Activated T-cell treated with anti-CD3 and anti-CD28 coated beads for 1 hour (primary cell): ENCODE measurements around the gene PLA2G15.

ENCODE experiments used
- DNase-seq: peaks from one replicate; pipeline ENCODE4 v3.0.0-alpha.2; 2020; ENCODE audit warnings: low read depth

PLA2G15 gene

DNA sequence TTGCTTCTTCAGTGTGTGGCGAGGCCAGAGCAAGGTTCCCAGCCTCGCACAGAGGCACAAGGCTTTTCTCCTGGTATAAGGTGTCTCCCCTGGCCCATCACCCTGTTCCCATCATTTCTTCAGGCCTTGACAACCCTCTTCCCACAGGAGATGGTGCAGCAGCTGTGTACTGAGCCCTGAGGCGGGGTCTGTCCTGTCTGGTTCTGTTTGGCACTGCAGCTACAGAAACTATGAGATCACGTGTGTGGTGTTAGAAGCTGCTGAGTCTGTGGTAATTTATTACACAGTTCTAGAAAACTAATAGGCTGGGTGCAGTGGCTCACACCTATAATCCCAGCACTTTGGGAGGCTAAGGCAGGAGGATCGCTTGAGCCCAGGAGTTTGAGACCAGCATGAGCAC is 7.2 kb downstream of the PLA2G15 start:
- DNase-seq, result no peak

DNA sequence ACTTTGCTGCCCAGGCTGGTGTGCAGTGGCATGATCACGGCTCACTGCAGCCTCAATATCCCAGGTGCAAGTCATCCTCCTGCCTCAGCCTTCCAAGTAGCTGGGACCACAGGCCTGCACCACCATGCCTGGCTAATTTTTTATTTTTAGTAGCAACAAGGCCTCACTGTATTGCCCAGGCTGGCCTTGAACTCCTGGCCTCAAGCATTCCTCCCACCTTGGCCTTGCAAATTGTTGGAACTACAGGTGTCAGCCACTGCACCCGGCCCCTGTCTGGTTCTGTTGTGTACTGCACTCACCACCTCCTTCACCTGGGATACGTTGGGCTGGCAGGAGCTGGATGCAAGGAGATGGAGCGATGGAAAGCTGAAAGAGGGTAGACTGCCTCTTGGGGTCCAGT is 8.5 kb downstream of the PLA2G15 start:
- no peak for DNase-seq

DNA sequence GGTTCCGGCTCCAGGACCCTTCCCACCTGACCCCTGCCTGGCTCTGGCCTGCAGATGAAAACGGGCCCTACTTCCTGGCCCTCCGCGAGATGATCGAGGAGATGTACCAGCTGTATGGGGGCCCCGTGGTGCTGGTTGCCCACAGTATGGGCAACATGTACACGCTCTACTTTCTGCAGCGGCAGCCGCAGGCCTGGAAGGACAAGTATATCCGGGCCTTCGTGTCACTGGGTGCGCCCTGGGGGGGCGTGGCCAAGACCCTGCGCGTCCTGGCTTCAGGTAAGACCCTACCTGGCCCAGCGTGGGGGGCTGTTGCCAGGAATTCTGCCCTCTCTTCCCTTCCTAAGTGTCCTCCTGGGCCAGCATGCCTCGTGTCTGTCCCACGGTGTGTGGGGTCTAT is 10.5 kb downstream of the PLA2G15 start:
- DNase-seq, result no peak

DNA sequence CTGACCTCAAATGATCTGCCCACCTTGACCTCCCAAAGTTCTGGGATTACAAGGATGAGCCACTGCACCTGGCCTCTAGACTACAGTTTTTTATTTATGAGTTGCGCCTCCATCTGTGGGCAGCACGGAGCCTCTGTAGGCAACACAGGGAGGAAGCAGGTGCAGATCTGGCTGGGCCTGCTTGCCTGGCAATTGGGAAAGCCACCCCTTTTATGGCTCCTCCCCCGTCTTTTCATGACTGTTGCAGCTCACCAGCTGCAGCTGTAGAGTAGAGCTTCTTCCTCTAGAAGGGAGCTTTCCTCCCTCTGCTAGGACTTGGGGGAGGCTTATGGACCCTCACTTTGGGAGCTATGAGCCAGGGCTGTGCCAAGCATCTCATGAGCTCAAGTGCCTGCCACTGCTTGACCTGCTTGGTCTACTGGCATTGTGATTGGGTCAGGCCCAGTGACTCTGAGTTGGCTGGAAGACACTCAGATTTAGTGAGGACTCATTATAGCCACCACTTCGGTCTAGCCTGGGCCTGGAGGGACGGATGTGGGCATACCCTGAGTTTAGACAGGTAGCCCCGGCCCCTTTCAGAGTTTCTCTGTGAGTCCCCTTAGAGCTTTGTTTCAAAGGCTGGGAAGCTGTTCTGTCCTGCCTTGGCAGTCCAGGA is 12.2 kb downstream of the PLA2G15 start:
- DNase-seq, result no peak

DNA sequence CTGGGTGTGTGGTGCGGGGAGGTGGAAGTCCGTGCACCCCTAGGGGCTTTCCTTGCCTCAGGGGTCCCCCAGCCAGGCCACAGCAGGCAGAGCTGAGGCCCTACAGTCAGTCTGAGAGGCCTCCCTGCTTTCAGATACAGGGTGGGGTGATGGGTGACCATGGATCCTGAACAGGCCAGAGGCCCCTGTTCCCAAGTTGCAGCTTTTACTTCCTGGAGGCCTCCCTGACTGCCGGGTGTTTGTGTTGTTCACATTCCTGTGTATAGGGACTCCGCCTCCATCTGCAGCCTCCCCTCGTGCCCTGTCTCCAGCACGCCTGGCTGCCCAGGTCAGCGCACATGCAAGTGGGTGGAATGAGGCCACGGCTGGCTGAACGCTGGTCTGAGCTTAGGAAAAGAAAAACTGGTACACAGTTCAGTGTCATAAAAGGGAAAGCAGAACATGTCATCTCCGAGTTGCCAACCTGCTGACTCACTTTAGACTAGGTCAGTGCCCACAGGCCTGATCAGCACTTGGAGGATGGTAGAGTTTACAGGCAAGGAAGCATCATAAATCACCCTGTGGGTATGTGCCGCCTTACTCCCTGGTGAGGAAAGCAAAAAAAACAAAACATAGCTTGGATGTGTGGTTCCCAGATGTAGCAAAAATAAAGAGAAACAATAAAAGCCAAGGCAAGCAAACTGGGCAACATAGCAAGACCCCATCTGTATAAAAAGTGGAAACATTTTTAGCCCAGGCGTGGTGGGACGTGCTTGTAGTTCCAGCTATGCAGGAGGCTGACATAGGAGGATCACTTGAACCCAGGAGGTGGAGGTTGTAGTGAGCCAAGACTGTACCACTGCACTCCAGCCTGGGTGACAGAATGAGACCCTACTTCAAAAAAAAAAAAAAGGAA is 13.0 kb downstream of the PLA2G15 start:
- no peak for DNase-seq

DNA sequence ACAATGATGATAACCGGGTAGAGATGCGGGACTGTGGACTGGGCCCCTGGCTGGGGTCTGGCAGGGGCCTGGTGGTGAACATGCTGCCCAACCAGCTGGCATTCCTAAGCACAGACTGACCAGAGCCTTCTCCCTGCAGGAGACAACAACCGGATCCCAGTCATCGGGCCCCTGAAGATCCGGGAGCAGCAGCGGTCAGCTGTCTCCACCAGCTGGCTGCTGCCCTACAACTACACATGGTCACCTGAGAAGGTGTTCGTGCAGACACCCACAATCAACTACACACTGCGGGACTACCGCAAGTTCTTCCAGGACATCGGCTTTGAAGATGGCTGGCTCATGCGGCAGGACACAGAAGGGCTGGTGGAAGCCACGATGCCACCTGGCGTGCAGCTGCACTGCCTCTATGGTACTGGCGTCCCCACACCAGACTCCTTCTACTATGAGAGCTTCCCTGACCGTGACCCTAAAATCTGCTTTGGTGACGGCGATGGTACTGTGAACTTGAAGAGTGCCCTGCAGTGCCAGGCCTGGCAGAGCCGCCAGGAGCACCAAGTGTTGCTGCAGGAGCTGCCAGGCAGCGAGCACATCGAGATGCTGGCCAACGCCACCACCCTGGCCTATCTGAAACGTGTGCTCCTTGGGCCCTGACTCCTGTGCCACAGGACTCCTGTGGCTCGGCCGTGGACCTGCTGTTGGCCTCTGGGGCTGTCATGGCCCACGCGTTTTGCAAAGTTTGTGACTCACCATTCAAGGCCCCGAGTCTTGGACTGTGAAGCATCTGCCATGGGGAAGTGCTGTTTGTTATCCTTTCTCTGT is 14.0 kb downstream of the PLA2G15 start:
- DNase-seq, result no peak

DNA sequence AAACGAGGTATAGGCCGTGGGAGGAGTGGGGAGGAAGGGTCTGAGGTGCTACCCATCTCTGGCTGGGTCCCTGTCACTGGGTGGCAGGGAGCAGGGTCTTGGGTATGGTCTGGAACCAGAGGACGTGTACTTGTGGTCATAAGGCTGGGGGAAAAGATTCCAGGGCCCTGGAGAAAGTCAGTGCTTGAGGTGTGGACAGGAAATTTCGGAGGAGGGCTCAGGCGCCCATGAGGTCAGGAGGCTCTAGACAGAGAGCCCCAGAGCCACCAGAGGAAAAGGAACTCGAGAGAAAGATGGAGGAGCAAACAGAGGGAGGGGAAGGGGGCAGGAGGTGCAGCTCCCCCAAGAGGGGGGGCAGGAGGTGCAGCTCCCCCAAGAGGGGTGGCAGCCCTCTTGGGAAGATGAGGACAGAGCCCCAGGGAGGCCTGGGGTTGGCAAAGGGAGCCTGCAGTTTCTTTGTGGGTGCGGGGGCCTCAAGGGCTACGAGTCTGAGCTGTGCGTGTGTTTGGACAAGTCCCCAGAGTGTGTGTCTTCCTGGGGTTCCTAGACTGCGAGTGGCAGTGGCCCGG is 18.5 kb downstream of the PLA2G15 start:
- no peak for DNase-seq

DNA sequence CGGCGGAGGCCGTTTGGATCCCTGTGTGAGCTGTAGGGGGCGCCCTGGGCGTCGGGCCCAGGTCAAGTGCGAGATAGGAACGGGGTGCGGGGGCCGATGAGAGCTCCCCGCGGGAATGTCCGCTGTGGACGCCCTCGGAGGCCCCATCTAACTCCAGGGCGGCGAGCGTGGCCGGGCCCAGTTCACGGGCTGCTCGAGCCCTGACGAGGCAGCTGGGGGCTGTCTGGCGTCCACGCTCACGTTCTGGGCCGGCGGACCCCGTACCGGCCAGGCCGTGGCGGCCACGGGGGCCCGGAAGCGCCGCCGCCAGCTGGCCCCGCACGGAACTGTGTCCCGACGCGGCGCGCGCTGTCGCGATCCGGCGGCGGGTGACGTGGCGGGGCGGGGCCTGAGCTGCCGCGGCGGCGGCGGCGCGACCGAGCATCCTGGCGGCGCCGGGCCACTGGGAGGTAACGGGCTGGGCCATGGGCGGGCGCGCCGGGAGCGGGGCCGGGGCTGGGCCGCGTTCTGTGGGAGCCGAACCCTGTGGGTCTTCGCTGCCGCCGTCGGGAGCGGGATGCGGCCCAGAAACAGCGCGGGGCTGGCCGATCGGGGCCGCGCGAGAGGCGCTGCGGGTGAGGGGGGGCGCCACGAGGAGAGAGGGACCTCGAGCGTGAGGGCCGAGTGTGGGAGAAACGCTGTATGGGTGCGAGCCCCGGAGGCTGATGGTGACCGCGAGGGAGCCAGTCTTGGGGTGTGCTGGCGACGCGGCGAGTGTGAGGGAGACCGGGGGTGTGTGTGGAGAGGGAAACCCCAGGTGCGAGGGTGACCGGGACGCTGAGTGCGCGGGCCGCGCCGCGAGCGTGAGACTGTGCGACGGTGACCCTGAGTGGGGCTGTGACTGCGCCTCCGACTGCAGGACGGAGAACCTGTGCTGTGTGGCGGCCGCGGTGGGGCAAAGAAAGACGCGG is 19.2 kb downstream of the PLA2G15 start, which contains the start of gene SLC7A6:
SLC7A6 (plus strand) TSS at position 399 of the 950 bp plus-strand sequence. CDS start 10,201 bp downstream, outside the sequence.
- DNase-seq, result peak; percentile 74

DNA sequence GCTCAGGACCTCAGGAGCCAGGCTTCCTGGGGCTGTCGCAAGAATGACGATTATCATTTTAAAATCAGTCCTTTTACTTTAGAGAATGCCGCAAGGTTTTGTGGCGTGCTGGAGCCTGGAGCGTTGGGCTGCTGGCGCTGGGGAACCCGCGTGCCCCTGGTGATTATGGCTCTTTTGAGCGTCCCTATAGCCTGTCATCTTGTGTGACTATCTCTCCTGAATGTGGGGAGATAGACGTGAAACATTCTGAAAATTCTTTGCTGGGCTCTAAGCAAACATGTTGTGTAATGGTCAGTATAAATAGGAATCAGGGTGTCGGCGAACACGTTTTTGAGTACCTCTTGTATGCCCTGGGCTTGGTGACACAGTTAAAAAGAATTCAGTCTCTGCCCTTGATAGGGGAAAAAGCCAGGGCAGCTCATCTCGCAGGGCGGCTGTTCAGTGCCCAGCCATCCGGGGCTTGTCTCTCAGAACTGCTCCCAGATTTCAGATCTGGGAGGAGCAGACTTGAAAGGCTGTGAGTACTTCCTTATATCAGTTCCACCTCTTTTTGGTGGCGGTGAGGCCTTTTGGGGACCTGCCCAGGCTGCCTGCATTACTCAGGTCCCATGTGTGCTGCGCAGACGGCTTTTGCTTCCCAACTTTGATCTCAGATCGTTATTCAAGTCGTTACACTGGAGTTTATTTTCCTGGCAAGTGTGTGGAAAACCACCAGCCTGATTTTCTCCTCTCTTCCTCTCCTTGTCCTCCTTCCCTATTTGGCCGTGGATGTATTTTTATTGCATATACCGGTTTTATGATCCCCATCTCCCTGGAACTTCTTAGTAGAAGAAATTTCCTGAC is 20.1 kb downstream of the PLA2G15 start:
- no peak for DNase-seq

DNA sequence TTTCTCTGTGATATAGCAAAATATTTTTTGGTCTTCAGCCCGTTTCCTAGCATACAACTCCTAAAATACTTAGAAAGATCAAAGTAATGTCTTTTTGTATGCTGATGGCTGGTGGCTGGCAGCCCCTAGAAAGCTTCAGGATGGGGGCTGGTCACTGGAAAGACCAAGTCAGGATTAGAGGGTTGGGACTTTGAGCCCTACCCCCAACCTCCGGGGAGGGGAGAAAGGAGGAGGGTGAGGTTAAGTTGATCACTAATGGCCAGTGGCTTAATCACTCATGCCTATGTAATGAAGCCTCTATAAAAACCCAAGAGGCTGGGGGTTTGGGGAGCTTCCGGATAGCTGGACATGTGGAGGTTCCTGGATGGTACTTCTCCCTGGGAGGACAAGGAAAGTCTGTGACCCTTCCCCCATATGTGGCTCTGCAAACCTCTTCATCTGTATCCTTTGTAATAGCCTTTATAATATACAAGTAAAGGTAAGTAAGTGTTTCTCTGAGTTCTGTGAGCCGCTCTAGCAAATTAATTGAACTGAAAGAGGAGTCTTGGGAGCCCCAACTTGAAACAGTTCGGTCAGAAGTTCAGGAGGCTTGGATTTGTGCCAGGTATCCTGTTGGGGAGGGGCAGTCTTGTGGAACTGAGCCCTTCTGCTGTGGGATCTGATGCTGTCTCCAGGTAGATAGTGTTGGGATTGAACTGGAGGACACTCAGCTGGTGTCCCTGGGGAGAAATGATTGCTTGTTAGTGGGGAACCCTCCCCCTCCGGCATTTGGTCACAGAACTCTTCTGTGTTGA is 22.6 kb downstream of the PLA2G15 start:
- DNase-seq, result no peak

DNA sequence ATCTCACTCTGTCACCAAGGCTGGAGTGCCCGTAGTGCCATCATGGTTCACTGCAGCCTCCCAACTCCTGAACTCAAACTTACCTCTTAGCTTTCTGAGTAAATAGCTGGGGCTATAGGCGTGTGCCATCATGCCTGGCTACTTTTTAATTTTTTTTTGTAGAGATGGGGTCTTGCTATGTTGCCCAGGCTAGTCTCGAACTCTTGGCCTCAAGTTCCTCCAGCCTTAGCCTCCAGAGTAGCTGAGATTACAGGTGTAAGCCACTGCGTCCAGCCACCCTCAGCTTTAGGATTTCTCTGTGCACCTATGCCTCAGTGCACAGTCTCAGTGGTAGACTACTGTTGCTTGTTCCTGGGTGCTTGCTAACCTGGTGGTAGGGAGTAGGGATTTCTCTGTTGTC is 24.6 kb downstream of the PLA2G15 start:
- no peak for DNase-seq

DNA sequence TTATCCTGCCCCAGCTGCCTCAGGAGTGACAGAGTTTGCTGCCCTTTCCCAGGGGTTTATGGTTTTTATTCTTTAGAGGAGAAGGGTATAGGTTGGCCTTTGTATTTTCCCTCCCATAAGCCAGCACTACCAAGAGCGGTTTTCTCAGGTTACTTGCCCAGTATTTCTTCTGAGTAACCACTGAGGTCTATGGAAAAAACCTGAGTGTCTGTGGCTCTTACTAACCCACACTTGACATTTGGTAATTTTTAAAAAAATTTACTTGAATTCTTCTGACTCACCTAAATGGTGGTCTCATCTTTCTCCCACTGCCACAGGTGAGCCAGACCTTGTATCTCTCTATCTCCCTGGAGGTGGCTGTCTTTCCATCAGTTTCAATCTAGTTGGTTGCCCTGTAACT is 25.2 kb downstream of the PLA2G15 start:
- no peak for DNase-seq

DNA sequence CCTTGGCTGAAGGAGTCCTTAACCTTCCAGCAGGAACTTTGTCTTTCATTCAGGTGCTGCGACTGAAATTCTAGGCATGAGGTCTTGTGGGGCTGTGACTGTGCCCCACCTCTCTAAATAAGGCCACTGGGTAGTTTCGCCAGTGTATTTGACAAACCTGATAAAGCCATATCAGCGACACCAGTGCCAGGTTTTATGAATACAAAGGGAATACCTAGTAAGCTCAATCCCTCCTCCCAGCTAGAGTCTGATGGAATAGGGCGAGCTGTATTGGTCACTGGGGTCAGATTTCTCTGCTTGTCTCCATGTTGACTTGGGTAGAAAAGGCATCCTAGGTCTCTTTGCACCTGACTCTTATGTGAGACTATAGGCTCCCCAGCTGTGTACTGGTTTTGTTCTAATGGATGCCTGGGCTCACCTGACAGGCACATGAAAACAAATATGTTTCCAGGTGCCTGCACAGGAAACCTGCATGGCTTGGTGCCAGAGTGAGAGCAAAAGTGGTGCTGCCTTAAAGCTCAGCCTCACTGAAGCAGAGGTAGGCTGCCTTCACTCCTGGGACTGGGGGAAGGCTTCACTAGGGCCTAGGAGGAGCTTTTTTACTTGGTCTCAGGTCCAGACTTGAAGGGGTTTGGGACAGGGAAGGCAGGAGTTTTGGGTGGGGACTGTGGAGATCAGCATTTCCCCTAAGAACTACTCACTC is 27.5 kb downstream of the PLA2G15 start:
- DNase-seq, result peak; percentile 57

DNA sequence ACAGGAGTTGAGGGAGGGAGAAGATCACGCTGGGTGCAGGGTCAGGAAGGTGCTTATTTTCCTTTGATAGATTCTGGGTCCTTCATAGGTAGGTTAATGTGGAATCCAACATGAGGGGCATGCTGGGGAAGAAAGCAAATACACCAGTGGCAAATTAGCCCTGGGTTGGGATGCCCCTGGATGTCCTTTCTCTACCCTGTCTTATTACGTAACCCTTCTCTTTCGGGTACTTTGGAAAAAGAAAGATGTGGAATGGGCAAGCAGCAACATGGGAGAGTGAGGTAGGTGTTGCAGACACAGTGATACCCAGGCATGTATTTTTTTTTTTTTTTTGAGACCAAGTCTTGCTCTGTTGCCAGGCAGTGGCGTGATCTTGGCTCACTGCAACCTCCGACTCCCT is 28.3 kb downstream of the PLA2G15 start:
- DNase-seq, result no peak

DNA sequence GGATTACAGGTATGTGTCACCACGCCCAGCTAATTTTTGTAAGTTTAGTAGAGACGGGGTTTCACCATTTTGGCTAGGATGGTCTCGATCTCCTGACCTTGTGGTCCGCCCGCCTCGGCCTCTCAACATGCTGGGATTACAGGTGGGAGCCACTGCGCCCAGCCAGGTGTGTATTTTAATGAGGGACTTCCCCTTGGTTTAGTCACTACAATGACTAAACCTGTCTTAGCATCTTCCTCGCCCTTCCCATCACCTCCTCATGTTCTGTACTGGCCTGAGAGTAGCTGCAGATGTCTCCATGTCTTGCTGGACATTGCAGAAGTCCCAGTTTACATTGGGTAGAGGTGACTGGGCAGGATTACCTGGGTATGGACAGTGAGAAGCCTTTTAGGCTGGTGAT is 28.7 kb downstream of the PLA2G15 start:
- DNase-seq, result no peak

DNA sequence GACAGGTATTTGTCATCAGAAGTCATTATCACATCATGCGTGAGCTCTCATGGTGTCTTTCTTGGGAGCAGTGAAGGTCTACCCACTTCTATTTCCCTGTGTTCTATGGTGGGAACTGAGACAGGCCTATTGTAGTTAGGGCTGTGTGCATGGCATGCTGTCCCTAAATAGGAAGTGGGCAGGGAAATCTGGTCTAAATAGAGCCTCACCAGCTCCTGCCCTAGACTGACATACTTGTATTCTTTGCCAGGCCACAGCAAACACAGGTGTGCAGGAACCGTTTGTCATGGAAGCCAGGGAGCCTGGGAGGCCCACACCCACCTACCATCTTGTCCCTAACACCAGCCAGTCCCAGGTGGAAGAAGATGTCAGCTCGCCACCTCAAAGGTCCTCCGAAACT is 29.3 kb downstream of the PLA2G15 start:
- DNase-seq, result no peak

DNA sequence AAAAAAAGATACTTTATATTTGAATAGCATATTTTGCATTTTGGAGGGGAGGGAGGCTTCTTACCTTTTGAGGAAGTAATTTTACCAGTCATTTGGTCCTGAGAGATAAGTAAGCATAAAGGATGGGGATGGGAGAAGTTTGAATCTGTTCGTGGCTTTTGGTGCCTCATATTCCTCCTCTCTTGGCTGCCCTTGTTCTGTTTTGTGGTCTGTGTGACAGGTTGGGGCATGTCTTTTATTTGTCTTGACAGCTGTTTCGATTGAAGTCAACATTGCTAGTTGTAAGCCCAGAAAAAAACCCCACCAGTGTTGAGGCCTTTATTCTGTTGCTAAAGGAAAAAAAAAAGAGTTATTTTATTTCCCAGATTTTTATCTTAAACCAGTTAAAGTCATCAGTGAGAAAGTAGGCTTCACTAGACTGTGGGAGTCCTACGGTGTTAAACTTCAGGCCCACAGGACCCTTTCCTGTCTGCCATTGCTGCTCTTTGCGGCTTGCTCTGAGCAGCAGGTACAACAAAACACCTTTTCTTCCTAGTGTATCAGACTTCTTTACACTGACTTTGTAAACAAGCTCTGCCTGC is 30.5 kb downstream of the PLA2G15 start:
- DNase-seq, result peak; percentile 16

DNA sequence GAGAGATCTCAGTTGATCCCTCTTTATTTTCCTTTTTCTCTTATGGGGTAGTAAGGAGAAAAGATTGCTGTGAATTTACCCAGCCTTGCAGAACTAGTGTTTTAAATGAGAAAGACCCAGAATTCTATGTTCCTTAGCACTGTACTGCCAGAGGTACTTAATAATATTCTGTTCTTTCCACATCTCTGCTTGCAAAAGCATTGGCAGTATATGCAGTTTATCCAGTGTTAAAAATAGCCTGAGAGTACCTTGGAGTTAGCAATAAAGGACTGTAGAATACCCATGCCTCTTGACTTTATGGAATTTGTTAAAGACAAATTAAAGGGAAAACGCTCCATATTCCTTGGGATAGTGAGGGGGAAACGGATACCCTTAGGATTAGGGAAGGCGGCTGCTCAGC is 31.1 kb downstream of the PLA2G15 start:
- DNase-seq, result no peak
